Neural cell (in vitro differentiated cells): ENCODE results near the gene RAB17. TPM values are rescaled to one million over a fixed set of nuclear protein-coding genes. Genes with fewer than 3 reads are reported as not detected.

Experiments used
- H2AFZ ChIP-seq: fragments of 200-600, 300-800 bp; sonication (generic), shearing (Covaris generic); 2 replicates; pipeline ENCODE4 v1.6.0; 2014; ENCODE audit warnings: low read depth, mild to moderate bottlenecking, antibody characterized with exemption, low read length, moderate library complexity
- H3F3A ChIP-seq: fragments of 200-600 bp; shearing (Covaris generic); 2 replicates; pipeline ENCODE4 v1.6.1; 2016; ENCODE audit warnings: mild to moderate bottlenecking, moderate library complexity, mixed read lengths, antibody characterized with exemption, low read length; ENCODE audit not compliant: insufficient read depth, poor library complexity, severe bottlenecking
- H3K27ac ChIP-seq: fragments of 200-600, 300-800 bp; sonication (generic), shearing (Covaris generic); 2 replicates; pipeline ENCODE4 v1.5.1; 2014; ENCODE audit warnings: mild to moderate bottlenecking, low read length, moderate library complexity
- H3K27me3 ChIP-seq: fragments of 300-800, 200-600 bp; sonication (generic), shearing (Covaris generic); 2 replicates; pipeline ENCODE4 v1.6.0; 2014; ENCODE audit warnings: mild to moderate bottlenecking, low read depth, low read length, moderate library complexity; ENCODE audit not compliant: insufficient read depth
- H3K36me3 ChIP-seq: fragments of 300-800, 200-600 bp; sonication (generic), shearing (Covaris generic); 2 replicates; pipeline ENCODE4 v1.5.1; 2014; ENCODE audit warnings: mild to moderate bottlenecking, antibody characterized with exemption, low read length, moderate library complexity; ENCODE audit not compliant: insufficient read depth
- H3K4me2 ChIP-seq: fragments of 300-800, 200-600 bp; sonication (generic), shearing (Covaris generic); 2 replicates; pipeline ENCODE4 v1.6.0; 2014; ENCODE audit warnings: mild to moderate bottlenecking, low read length
- H3K4me3 ChIP-seq: fragments of 300-800, 200-600 bp; sonication (generic), shearing (Covaris generic); 2 replicates; pipeline ENCODE4 v1.5.1; 2014; ENCODE audit warnings: mild to moderate bottlenecking, low read length, moderate library complexity
- H3K79me2 ChIP-seq: fragments of 200-600 bp; shearing (Covaris generic); replicated peaks from 2 replicates; pipeline ENCODE4 v1.6.0; 2014; ENCODE audit warnings: mild to moderate bottlenecking, low read length, moderate library complexity; ENCODE audit not compliant: insufficient read depth
- H3K9ac ChIP-seq: fragments of 300-800, 200-600 bp; sonication (generic), shearing (Covaris generic); 2 replicates; pipeline ENCODE4 v1.6.1; 2016; ENCODE audit warnings: mild to moderate bottlenecking, low read length, mixed read lengths
- H3K9me2 ChIP-seq: fragments of 200-600 bp; shearing (Covaris generic); 2 replicates; pipeline ENCODE4 v1.6.1; 2016; ENCODE audit warnings: mild to moderate bottlenecking, low read length, mixed read lengths; ENCODE audit not compliant: insufficient read depth
- H3K9me3 ChIP-seq: fragments of 200-600, 300-800 bp; sonication (generic), shearing (Covaris generic); 2 replicates; pipeline ENCODE4 v1.6.1; 2016; ENCODE audit warnings: mild to moderate bottlenecking, mixed run types, low read length, moderate library complexity, mixed read lengths
- H4K20me1 ChIP-seq: fragments of 200-600 bp; shearing (Covaris generic); 2 replicates; pipeline ENCODE4 v1.6.1; 2016; ENCODE audit warnings: mild to moderate bottlenecking, mixed run types; ENCODE audit not compliant: insufficient read depth
- CTCF ChIP-seq: fragments of 450-650 bp; IDR thresholded peaks from 2 replicates; pipeline ENCODE4 v1.5.1; 2014; ENCODE audit warnings: antibody characterized with exemption, mild to moderate bottlenecking, moderate library complexity; ENCODE audit not compliant: poor library complexity, severe bottlenecking
- EP300 ChIP-seq: fragments of 450-650 bp; conservative IDR thresholded peaks from 2 replicates; pipeline ENCODE4 v1.6.1; 2014; ENCODE audit warnings: antibody characterized with exemption, mild to moderate bottlenecking, moderate library complexity; ENCODE audit not compliant: poor library complexity, severe bottlenecking
- EZH2 ChIP-seq: fragments of 200-600, 300-800 bp; shearing (Covaris generic), sonication (generic); IDR thresholded peaks from 2 replicates; pipeline ENCODE4 v1.6.1; 2014; ENCODE audit warnings: antibody characterized with exemption, low read length, borderline replicate concordance, mild to moderate bottlenecking; ENCODE audit not compliant: insufficient read depth, poor library complexity, severe bottlenecking
- MXI1 ChIP-seq: fragments of 450-650 bp; conservative IDR thresholded peaks from 2 replicates; pipeline ENCODE4 v1.6.1; 2014; ENCODE audit warnings: antibody characterized with exemption, mild to moderate bottlenecking; ENCODE audit not compliant: poor library complexity, severe bottlenecking
- POLR2AphosphoS5 ChIP-seq: IDR thresholded peaks from 2 replicates; pipeline ENCODE4 v1.6.1; 2012
- RAD21 ChIP-seq: fragments of 450-650 bp; conservative IDR thresholded peaks from 2 replicates; pipeline ENCODE4 v1.6.1; 2014; ENCODE audit warnings: antibody characterized with exemption, mild to moderate bottlenecking, moderate library complexity
- REST ChIP-seq: IDR thresholded peaks from 2 replicates; pipeline ENCODE4 v1.6.1; 2012; ENCODE audit warnings: borderline replicate concordance
- SMC3 ChIP-seq: fragments of 450-650 bp; conservative IDR thresholded peaks from 2 replicates; pipeline ENCODE4 v1.6.1; 2014; ENCODE audit warnings: antibody characterized with exemption, mild to moderate bottlenecking, moderate library complexity; ENCODE audit not compliant: poor library complexity
- TAF1 ChIP-seq: IDR thresholded peaks from 2 replicates; pipeline ENCODE4 v1.6.1; 2012; ENCODE audit warnings: low read depth
- polyA plus RNA-seq: library from polyadenylated mRNA; depleted of rRNA; stranded (reverse); fragments of >200 nt; gene quantifications from 2 replicates; pipeline ENCODE4 v1.2.3, GENCODE V29; 2014

The RAB17 gene
- polyA plus RNA-seq, 1 donor from 2014 or later = not detected

- Histone ChIP-seq H3F3A (no peaks in the 10 kb centered on the region), H2AFZ (no peak overlapping the region), H3K79me2 (no peaks in the 10 kb centered on the region), H3K4me3 (no peak overlapping the region), H3K27ac (no peak overlapping the region), H3K9me3 (peaks cover 3% of the 10 kb centered on the region), H3K9ac (no peak overlapping the region), H3K27me3 (no peaks in the 10 kb centered on the region), H4K20me1 (no peaks in the 10 kb centered on the region), H3K4me2 (no peak overlapping the region), H3K9me2 (no peaks in the 10 kb centered on the region), H3K36me3 (no peaks in the 10 kb centered on the region)
- TF ChIP-seq TAF1 = no peak
- no peak for TF ChIP-seq MXI1
- TF ChIP-seq POLR2AphosphoS5 = no peak
- TF ChIP-seq EZH2 = no peak
- TF ChIP-seq RAD21 = no peak
- TF ChIP-seq CTCF = no peak
- TF ChIP-seq EP300 = no peak
- TF ChIP-seq REST = no peak
- no peak for TF ChIP-seq SMC3
Measured at GRCh38 chr2:237552908-237553307, 37.6 kb downstream of the RAB17 start.

- Histone ChIP-seq H3K9me2 (no peaks in the 10 kb centered on the region), H3K9me3 (peaks cover 3% of the 10 kb centered on the region), H3K27me3 (no peaks in the 10 kb centered on the region), H3K27ac (no peak overlapping the region), H3K4me2 (no peak overlapping the region), H3K4me3 (no peak overlapping the region), H3K79me2 (no peaks in the 10 kb centered on the region), H3K36me3 (no peaks in the 10 kb centered on the region), H3K9ac (no peak overlapping the region), H4K20me1 (no peaks in the 10 kb centered on the region), H3F3A (no peaks in the 10 kb centered on the region), H2AFZ (no peak overlapping the region)
- no peak for TF ChIP-seq EP300
- no peak for TF ChIP-seq TAF1
Measured at GRCh38 chr2:237551071-237551574, 39.4 kb downstream of the RAB17 start.
